HG02642 (cell line): Measurements from ENCODE around the gene PEX12.
"Not testable (repeated sequence)": the region's sequence is repeated elsewhere in the genome, so short reads cannot be mapped to it uniquely, and the experiment has no call there.

Source experiments
- ATAC-seq: cut with Tn5 transposase; IDR thresholded peaks from one replicate; pipeline ENCODE4 v1.9.1; 2021; ENCODE audit warnings: mild to moderate bottlenecking; ENCODE audit not compliant: unreplicated experiment, poor library complexity

Gene PEX12

GRCh38 chr17:35584061-35584460 lies 5.7 kb upstream of the PEX12 start:
- ATAC-seq, result no peak

GRCh38 chr17:35578929-35579432 lies 610 bp upstream of the PEX12 start:
- ATAC-seq, result no peak

- ATAC-seq, result no peak
Observed at GRCh38 chr17:35577830-35578196, 558 bp downstream of the PEX12 start.

GRCh38 chr17:35575759-35576158 lies 2.6 kb downstream of the PEX12 start:
- no peak for ATAC-seq

GRCh38 chr17:35569405-35569804 lies 9.0 kb downstream of the PEX12 start:
- no peak for ATAC-seq

GRCh38 chr17:35568561-35568960 lies 9.8 kb downstream of the PEX12 start:
- ATAC-seq, result no peak

GRCh38 chr17:35566968-35567367 lies 11.4 kb downstream of the PEX12 start:
- no peak for ATAC-seq

GRCh38 chr17:35563181-35563580 lies 15.2 kb downstream of the PEX12 start:
- ATAC-seq, result not testable (repeated sequence)

- no peak for ATAC-seq
Observed at GRCh38 chr17:35560703-35561102, 17.7 kb downstream of the PEX12 start, which contains the start of gene SLFN14. SLFN14 (minus strand) TSS chr17:35560819; CDS start chr17:35558062, 2,757 bp downstream.

- ATAC-seq, result no peak
Observed at GRCh38 chr17:35559495-35560210, 18.7 kb downstream of the PEX12 start.

GRCh38 chr17:35557353-35557752 lies 21.0 kb downstream of the PEX12 start:
- no peak for ATAC-seq

GRCh38 chr17:35555691-35556090 lies 22.7 kb downstream of the PEX12 start:
- ATAC-seq, result no peak

- ATAC-seq, result no peak
Observed at GRCh38 chr17:35554668-35555067, 23.7 kb downstream of the PEX12 start.

- ATAC-seq, result no peak
Observed at GRCh38 chr17:35553310-35553709, 25.1 kb downstream of the PEX12 start.

- no peak for ATAC-seq
Observed at GRCh38 chr17:35548978-35549377, 29.4 kb downstream of the PEX12 start.

- no peak for ATAC-seq
Observed at GRCh38 chr17:35548208-35548810, 30.1 kb downstream of the PEX12 start.

- ATAC-seq, result no peak
Observed at GRCh38 chr17:35546487-35546886, 31.9 kb downstream of the PEX12 start.

- no peak for ATAC-seq
Observed at GRCh38 chr17:35545150-35545549, 33.2 kb downstream of the PEX12 start.

- ATAC-seq, result no peak
Observed at GRCh38 chr17:35543856-35544255, 34.5 kb downstream of the PEX12 start.

GRCh38 chr17:35542990-35543389 lies 35.4 kb downstream of the PEX12 start:
- no peak for ATAC-seq

GRCh38 chr17:35541434-35541833 lies 36.9 kb downstream of the PEX12 start:
- ATAC-seq, result no peak
